Medulla oblongata (tissue), 1 donor: ENCODE data around the gene SPATS2.
"Not testable (repeated sequence)": the region's sequence is repeated elsewhere in the genome, so short reads cannot be mapped to it uniquely, and the experiment has no call there.

Source experiments
- DNase-seq: peaks from one replicate; pipeline ENCODE4 v3.0.0-alpha.2; 2015; ENCODE audit errors: extremely low spot score

SPATS2 gene

DNA sequence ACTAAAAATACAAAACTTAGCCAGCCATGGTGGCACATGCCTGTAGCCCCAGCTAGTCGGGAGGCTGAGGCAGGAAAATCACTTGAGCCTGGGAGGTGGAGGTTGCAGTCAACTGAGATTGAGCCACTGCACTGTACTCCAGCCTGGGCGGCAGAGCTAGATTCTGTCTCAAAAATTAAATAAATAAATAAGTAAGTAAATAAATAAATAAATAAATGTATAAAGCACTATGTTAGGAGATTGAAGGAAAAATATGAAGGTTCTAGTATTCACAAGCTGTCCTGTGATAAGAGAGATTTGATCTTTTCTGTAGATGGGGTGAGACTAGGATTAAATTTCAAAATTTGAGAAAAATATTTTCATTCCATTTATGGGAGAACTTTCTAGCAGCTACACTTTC, 14.9 kb upstream of the SPATS2 start:
- DNase-seq = no peak

DNA sequence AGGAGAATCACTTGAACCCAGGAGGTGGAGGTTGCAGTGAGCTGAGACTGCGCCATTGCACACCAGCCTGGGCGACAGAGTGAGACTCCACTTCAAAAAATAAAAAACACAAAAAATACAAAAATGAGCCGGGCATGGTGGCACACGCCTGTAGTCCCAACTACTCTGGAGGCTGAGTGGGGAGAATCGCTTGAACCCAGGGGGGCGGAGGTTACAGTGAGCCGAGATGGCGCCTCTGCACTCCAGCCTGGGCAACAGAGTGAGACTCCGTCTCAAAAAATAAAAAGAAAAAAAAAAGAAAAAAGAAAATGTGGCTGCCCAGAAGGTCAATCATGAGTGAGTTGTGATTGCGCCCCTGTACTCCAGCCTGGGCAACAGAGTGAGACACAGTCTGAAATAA, 11.3 kb upstream of the SPATS2 start:
- DNase-seq = no peak

GRCh38 chr12:49357103-49357678, 10.1 kb upstream of the SPATS2 start:
- DNase-seq = peak; percentile 53

- peak; percentile 84 for DNase-seq
Observed at GRCh38 chr12:49358483-49359141, 8.7 kb upstream of the SPATS2 start.

DNA sequence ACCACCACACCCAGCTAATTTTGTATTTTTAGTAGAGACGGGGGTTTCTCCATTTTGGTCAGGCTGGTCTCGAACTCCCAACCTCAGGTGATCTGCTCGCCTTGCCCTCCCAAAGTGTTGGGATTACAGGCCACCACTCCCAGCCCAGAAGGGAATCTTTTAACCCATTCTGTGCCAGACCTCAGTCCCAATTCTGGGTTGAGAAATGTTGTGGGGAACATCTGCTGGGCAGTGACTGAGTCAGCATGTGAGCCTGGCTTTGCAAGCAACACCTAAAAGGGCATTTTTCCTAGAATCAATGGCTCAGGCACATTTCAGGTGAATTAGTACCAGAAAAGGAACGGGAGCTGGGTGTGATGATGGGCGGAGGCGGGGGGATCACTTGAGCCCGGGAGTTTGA, 7.6 kb upstream of the SPATS2 start:
- no peak for DNase-seq

GRCh38 chr12:49362077-49362476, 5.2 kb upstream of the SPATS2 start:
- no peak for DNase-seq

GRCh38 chr12:49364989-49365388, 2.3 kb upstream of the SPATS2 start:
- no peak for DNase-seq

DNA sequence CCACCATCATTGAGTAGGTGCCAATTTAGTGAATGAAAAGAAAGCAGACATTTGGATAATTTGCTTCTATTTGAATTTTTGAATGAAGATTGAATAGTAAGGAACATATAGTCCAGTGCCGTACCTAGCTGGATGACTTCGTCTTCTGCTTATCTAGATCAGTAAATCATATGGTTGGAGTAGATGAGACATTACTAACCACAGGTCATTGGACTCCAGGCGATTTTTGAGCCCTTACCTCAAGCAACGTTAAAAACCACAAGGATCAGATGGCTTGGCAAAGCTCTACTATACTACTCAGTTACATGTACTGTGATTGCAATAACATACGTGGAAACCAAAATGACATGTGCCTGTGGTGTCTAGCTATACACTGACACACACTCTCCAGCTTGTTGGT, 1.7 kb upstream of the SPATS2 start:
- DNase-seq = no peak

GRCh38 chr12:49366096-49366651, 1.1 kb upstream of the SPATS2 start:
- no peak for DNase-seq

GRCh38 chr12:49366652-49367380, 446 bp upstream of the SPATS2 start:
- DNase-seq = peak; percentile 87

DNA sequence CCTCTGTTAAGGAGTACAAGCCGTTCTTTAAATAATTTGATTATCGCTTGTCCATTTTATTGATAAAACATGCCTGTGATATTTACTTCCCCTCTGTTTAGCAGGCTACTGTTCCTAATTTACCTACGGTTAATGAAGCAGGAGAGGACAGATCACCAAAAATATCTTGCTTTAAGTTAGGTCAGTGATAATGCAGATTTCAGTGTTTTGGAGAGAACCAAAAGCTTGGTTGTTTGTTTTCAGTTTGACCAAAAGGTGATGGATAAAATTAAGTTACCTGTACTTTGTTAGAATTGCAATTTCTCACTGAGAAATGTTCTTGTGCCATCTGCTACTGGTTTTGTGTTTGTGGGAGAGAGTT, 958 bp downstream of the SPATS2 start:
- DNase-seq = no peak

GRCh38 chr12:49369411-49370145, 2.3 kb downstream of the SPATS2 start:
- no peak for DNase-seq

GRCh38 chr12:49370539-49370938, 3.3 kb downstream of the SPATS2 start:
- DNase-seq = no peak

GRCh38 chr12:49375406-49375805, 8.1 kb downstream of the SPATS2 start:
- DNase-seq = no peak

DNA sequence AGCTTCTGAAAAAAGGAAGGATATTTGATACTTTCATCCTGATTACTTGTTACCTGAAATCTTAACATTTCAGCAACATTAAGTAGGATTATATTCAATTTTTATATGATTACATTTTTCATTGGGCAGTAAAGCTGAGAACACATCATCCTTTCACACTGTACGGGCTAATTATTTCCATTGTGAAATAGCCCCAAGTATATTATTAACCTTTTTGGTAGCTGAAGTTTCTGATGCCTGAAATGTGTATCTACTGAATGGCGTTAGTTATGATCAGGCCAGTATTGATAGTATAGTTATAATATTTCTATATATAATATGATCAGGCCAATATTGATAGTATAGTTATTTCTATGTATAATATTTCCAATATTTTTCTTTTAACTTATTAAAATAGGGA, 10.1 kb downstream of the SPATS2 start:
- no peak for DNase-seq

GRCh38 chr12:49380184-49380583, 12.9 kb downstream of the SPATS2 start:
- DNase-seq = not testable (repeated sequence)

DNA sequence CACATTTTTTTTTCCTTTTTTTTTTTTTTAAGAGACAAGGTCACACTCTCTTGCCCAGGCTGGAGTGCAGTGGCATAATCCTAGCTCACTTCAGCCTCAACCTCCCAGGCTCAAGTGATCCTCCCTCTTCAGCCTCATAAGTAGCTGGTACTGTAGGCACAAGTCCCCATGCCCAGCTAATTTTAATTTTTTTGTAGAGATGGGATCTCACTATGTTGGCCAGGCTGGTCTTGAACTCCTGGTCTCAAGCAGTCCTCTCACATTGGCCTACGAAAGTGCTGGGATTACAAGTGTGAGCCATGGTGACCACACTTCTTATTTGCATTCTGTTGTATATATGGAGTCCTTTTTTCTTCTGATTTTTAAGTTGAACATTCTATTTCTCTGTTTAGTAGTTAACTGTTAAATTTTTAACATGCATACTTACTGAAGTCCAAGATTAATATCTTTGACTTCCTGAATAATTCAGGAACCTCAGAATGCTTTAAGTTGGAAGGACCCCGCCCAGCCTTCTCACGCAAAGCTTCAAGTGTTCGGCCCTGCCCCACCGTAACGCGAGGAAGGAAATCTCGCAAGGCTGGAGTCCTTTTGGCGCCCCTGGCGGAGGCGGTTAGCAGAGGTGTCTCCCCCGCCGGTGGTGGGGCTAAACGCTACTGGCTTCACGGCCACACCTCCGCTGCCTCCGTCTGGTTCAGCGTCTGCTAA, 21.6 kb downstream of the SPATS2 start:
- DNase-seq = no peak

GRCh38 chr12:49389387-49389703, 22.1 kb downstream of the SPATS2 start:
- no peak for DNase-seq

- DNase-seq = no peak
Observed at GRCh38 chr12:49397000-49397399, 29.7 kb downstream of the SPATS2 start.

DNA sequence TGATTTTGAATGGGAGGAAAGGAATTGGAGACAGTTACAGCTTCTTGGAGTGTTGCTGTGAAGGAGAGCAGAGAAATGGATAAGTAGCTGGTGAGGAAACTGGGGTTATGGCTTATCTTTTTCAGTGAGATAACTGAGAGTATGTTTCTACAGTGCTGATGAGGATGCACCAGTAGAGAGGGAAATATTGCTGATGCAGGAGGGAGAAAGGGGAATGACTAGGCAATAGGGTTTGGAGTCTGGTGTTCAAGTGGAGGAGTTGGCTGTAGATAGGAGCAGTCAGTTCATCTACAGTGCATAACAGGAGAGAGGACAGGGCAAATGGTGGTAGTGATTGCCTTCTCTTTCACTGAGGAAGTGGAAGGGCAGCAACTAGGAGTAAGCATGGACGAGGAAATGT, 33.0 kb downstream of the SPATS2 start:
- DNase-seq = no peak

DNA sequence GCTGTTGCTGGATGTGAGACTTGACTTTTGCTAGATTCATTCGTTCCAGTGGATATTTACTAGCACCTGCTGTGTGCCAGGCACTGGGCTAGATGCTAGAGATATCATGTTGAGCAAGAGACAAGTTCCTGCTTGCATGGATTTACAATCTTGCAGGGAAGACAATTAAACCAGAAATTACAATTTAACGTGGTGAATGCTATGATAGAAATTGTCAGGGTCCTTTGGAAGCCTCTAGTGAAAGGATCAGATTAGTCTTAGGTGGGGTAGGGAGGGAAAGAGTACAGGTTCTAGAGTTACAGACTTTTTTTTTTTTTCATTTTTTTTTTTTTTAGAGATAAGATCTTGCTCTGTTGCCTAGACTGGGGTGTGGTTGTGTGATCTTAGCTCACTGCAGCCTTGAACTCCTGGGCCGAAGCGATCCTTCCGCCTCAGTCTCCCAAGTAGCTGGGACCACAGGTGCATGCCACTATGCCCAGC, 36.7 kb downstream of the SPATS2 start:
- no peak for DNase-seq

DNA sequence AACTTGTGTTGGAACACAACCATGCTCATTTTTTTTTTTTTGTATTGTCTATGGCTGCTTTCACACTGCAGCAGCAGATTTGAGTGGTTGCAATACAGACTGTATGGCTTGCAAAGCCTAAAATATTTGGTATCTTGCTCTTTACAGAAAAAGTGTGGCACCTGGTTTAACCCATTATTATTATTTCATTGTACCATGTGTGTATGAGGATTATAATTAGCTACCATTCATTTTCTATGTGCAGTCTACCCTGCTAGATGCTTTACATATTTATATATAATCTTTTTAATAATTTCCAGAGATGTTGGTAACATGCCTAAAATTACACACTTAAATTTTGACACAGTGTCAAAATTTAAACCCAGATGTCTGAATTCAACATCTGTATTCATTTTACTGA, 37.7 kb downstream of the SPATS2 start:
- no peak for DNase-seq
